ENCODE data around the gene NELL1. TPM values are rescaled to one million over a fixed set of nuclear protein-coding genes. Genes with fewer than 3 reads are reported as not detected.

The NELL1 gene
- total and polyA plus RNA-seq, 2 experiments from 2014 or later, result not detected

DNA sequence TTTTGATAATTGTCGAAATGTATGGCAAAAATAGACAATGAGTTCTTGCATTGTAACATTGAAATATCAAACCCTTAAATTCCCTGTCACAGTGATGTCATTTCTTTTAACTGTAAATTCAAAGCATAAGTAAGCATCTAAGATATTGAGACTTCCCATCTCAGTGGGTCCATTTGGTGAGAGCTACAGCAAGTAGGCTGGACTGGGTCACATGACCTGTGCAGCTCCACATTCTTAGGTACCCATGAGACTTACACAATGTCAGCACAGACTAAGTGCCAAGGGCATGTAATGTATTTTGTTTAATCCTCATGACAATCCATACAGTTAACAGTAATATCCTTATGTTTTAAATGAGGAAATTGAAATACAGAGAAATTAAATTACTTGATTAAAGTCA, 210.7 kb downstream of the NELL1 start:
- H3K4me3 ChIP-seq, result no peak overlapping the region
- no peak overlapping the region for H3K4me2 ChIP-seq (ENCODE audit: unreplicated experiment)
- H4K20me1 ChIP-seq (ENCODE audit: insufficient read depth), result no peaks in the 10 kb centered on the region
- H3K9me3 ChIP-seq (ENCODE audit: low read depth), result no peaks in the 10 kb centered on the region
- no peak overlapping the region for H3K9ac ChIP-seq
- no peak overlapping the region for H3K27ac ChIP-seq
- no peaks in the 10 kb centered on the region for H3K79me2 ChIP-seq (ENCODE audit: insufficient read depth)
- H3K9me2 ChIP-seq (ENCODE audit: insufficient read depth), result no peaks in the 10 kb centered on the region
- DNase-seq, result no peak
- no peak for TF ChIP-seq EZH2 (IDR thresholded peaks at IDR 0.05; ENCODE audit: insufficient read depth, poor library complexity, severe bottlenecking)
- no peak for TF ChIP-seq EZH2phosphoT487 (IDR thresholded peaks at IDR 0.05; ENCODE audit: insufficient read depth, low read depth)
- in situ Hi-C loops (cut with MboI), result no loop called here
- no peaks in the 10 kb centered on the region for H3K4me1 ChIP-seq (ENCODE audit: insufficient read depth)
- 28 to 32% methylated on average over 1 of the region's 1 CpG for WGBS, 2 experiments (ENCODE audit: low coverage in 1 of 2, low lambda C conversion rate in 2 of 2, missing lambda C conversion rate in 2 of 2)
- no peaks in the 10 kb centered on the region for H3K27me3 ChIP-seq (replicated peaks; ENCODE audit: insufficient read depth)
- H3K36me3 ChIP-seq (ENCODE audit: low read depth), result no peaks in the 10 kb centered on the region
- H2AFZ ChIP-seq, result no peak overlapping the region
- no peaks in the 10 kb centered on the region for H3F3A ChIP-seq (ENCODE audit: insufficient read depth)

- H3K4me3 ChIP-seq, result no peak overlapping the region
- H3K27ac ChIP-seq, result no peak overlapping the region
- 24 to 26% methylated on average over 5 of the region's 5 CpGs for WGBS, 2 experiments (ENCODE audit: low coverage in 1 of 2, low lambda C conversion rate in 2 of 2, missing lambda C conversion rate in 2 of 2)
- H3K36me3 ChIP-seq (ENCODE audit: low read depth), result no peaks in the 10 kb centered on the region
- DNase-seq, result no peak
- no peak overlapping the region for H3K9ac ChIP-seq
- H3K27me3 ChIP-seq (replicated peaks; ENCODE audit: insufficient read depth), result no peaks in the 10 kb centered on the region
- no peak overlapping the region for H2AFZ ChIP-seq
- in situ Hi-C loops (cut with MboI), result no loop called here
- no peaks in the 10 kb centered on the region for H3K9me2 ChIP-seq (ENCODE audit: insufficient read depth)
- H3K4me2 ChIP-seq (ENCODE audit: unreplicated experiment), result no peak overlapping the region
- no peaks in the 10 kb centered on the region for H4K20me1 ChIP-seq (ENCODE audit: insufficient read depth)
- H3F3A ChIP-seq (ENCODE audit: insufficient read depth), result no peaks in the 10 kb centered on the region
- H3K4me1 ChIP-seq (ENCODE audit: insufficient read depth), result no peaks in the 10 kb centered on the region
- no peaks in the 10 kb centered on the region for H3K9me3 ChIP-seq (ENCODE audit: low read depth)
- no peak for TF ChIP-seq EZH2 (IDR thresholded peaks at IDR 0.05; ENCODE audit: insufficient read depth, poor library complexity, severe bottlenecking)
- TF ChIP-seq EZH2phosphoT487 (IDR thresholded peaks at IDR 0.05; ENCODE audit: insufficient read depth, low read depth), result no peak
- H3K79me2 ChIP-seq (ENCODE audit: insufficient read depth), result no peaks in the 10 kb centered on the region
Measured at GRCh38 chr11:20881328-20882079, 212.1 kb downstream of the NELL1 start.

DNA sequence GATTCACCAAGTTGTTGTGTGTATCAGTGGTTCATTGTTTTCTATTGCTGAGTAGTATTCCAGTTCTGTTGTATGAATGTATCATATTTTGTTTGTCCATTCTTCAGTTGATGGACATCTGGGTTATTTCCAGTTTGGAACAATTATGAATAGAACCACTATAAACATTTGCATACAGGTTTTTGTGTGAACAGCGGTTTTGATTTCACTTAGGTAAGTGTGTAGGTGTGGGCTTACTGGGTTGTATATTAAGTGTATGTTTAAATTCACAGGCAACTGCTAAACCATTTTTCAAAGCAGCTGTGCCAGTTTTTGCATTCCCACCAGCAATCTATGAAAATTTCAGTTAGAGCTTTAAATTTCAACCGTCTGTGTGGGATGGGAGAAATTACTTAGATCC, 217.8 kb downstream of the NELL1 start:
- H3K27me3 ChIP-seq (replicated peaks; ENCODE audit: insufficient read depth), result no peaks in the 10 kb centered on the region
- 15 to 25% methylated on average over 2 of the region's 2 CpGs for WGBS, 2 experiments (ENCODE audit: low coverage in 1 of 2, low lambda C conversion rate in 2 of 2, missing lambda C conversion rate in 2 of 2)
- in situ Hi-C loops (cut with MboI), result no loop called here

GRCh38 chr11:20894296-20894695, 224.9 kb downstream of the NELL1 start:
- H3K79me2 ChIP-seq (ENCODE audit: insufficient read depth), result no peaks in the 10 kb centered on the region
- no peaks in the 10 kb centered on the region for H3K27me3 ChIP-seq (replicated peaks; ENCODE audit: insufficient read depth)
- TF ChIP-seq EZH2 (IDR thresholded peaks at IDR 0.05; ENCODE audit: insufficient read depth, poor library complexity, severe bottlenecking), result no peak
- TF ChIP-seq EZH2phosphoT487 (IDR thresholded peaks at IDR 0.05; ENCODE audit: insufficient read depth, low read depth), result no peak
- no peaks in the 10 kb centered on the region for H3K4me1 ChIP-seq (ENCODE audit: insufficient read depth)
- H3K4me3 ChIP-seq, result no peak overlapping the region
- no peaks in the 10 kb centered on the region for H3F3A ChIP-seq (ENCODE audit: insufficient read depth)
- no peaks in the 10 kb centered on the region for H3K36me3 ChIP-seq (ENCODE audit: low read depth)
- H3K9ac ChIP-seq, result no peak overlapping the region
- H2AFZ ChIP-seq, result no peak overlapping the region
- in situ Hi-C loops (cut with MboI), result no loop called here
- DNase-seq, result no peak
- H3K9me2 ChIP-seq (ENCODE audit: insufficient read depth), result no peaks in the 10 kb centered on the region
- no peaks in the 10 kb centered on the region for H4K20me1 ChIP-seq (ENCODE audit: insufficient read depth)
- no peaks in the 10 kb centered on the region for H3K9me3 ChIP-seq (ENCODE audit: low read depth)
- no peak overlapping the region for H3K27ac ChIP-seq
- H3K4me2 ChIP-seq (ENCODE audit: unreplicated experiment), result no peak overlapping the region

More for the DNA sequence above, 217.8 kb downstream of the NELL1 start:
- no peaks in the 10 kb centered on the region for H3F3A ChIP-seq (ENCODE audit: insufficient read depth)
- no peaks in the 10 kb centered on the region for H3K4me1 ChIP-seq (ENCODE audit: insufficient read depth)
- H2AFZ ChIP-seq, result no peak overlapping the region
- no peaks in the 10 kb centered on the region for H3K79me2 ChIP-seq (ENCODE audit: insufficient read depth)
- H3K36me3 ChIP-seq (ENCODE audit: low read depth), result no peaks in the 10 kb centered on the region
- H3K4me2 ChIP-seq (ENCODE audit: unreplicated experiment), result no peak overlapping the region
- no peak overlapping the region for H3K27ac ChIP-seq
- no peak for TF ChIP-seq EZH2 (IDR thresholded peaks at IDR 0.05; ENCODE audit: insufficient read depth, poor library complexity, severe bottlenecking)
- no peak for TF ChIP-seq EZH2phosphoT487 (IDR thresholded peaks at IDR 0.05; ENCODE audit: insufficient read depth, low read depth)
- no peaks in the 10 kb centered on the region for H3K9me3 ChIP-seq (ENCODE audit: low read depth)
- no peaks in the 10 kb centered on the region for H4K20me1 ChIP-seq (ENCODE audit: insufficient read depth)
- no peak overlapping the region for H3K4me3 ChIP-seq
- no peak overlapping the region for H3K9ac ChIP-seq
- no peaks in the 10 kb centered on the region for H3K9me2 ChIP-seq (ENCODE audit: insufficient read depth)
- DNase-seq, result no peak
